GM21723 (cell line): ENCODE results near the gene ADCY6.

ENCODE experiments used
- ATAC-seq: cut with Tn5 transposase; IDR thresholded peaks from one replicate; pipeline ENCODE4 v1.9.1; 2021; ENCODE audit warnings: mild to moderate bottlenecking, moderate library complexity; ENCODE audit not compliant: unreplicated experiment

Gene ADCY6

GRCh38 chr12:48816143-48816854 lies 27.4 kb upstream of the ADCY6 start:
- no peak for ATAC-seq

DNA sequence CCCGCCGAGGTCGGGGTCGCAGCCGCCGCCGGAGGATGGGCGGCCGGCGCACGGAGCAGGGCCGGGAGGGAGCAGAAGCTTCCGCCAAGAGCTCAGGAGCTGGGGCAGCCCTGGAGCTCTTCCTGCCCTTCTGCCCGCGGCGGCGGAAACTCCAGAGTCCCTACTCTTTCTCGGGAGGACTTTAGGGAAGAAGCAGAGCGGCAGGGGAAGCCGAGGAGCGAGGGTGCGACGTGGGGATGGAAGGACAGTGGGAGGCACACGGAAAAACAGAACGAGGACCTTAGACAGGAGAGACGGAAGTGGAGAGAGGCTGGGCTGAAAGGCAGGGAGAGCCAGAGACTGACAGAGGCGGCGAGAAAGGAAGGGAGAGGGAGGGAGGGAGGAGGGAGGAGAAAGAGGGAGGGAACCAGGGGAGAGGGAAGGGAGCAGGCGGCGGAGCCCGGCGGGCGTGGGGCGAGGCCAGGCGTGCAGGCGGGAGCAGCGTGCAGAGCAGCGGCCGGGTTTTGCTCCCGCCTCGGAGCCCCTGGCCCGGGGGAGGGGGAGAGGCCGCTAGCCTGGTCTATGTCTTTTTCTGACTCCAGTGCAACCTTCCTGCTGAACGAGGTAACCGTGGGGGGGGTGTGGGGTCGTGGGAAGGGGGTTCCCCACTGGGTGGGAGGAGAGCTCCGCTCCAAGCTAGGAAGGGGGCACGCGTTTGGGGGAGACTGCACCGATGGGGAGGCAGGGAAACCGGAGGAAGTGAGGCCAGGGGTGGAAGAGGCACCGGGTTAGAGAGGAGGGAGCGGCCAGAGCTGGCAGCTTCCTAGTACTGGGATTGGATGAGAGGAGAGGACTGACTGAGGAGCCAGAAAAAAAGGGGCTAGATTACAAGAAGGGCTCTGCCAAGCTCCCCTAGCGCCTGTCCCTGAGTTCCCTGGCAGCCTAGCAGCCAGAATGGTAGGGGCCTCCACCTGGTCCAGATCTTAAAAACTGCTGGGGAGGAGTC lies 26.5 kb upstream of the ADCY6 start:
- peak; percentile 38 for ATAC-seq

DNA sequence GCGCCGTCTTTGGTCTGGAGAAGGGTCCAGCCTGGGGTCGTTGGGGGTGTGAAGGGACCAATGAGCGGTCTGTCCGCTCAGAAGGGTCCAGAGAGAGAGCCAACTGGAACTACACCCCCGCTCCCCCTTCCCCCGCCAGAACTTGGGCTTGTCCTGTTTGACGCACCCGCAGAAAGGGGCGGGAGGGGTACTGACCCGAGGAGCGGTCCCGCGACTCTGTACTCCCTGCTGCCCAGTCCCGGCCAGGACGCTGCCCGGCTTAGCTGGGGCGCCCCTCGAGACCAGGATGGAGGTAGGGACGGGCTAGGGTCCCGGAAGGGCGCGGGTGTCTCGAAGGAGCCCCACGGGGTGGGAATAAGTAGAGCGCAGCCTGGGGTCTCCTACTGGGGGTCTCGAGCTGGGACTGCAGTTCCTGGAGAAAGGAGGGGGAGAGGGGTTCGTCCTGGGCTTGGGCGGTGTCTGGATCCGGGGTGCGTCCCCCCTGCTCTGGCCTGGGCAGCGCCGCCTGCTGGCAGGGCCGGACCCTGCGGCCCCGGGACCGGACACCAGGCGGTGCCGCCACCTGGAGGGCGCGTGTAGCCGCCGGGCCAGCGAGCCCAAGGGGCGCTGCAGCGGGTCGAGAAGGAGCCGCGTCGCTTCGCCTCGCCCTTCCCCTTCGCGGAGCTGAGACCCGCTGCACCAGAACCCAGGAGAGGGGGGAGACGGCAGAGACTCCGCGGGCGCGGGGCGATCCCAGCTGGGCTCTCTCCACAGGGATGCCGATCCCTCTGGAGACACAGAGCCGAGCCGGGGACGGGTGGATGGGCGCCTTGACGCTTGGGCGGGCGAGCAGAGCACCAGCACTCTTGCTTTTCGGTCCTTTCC lies 25.6 kb upstream of the ADCY6 start:
- ATAC-seq, result peak; percentile 76

- no peak for ATAC-seq
Observed at GRCh38 chr12:48813465-48814261, 24.8 kb upstream of the ADCY6 start.

DNA sequence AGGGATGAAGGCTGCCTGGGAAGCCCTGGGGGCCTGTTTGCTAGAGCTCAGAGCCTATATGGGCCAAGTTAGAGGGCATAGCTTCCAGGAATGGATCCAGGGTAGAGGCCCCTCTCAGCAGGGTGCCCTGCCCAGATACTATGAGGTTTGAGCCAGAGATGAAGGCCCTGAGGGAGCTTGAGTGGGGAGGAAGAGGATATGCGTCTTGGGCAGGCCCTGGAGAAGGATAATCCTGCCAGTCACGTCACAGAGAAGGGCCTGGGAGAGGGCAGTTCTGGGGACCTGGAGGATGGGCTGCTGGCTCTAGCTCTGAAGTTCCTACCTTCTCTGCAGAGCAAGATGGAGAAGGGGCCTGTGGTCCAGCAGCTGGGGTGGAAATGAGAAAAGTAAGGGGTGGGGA lies 23.5 kb upstream of the ADCY6 start:
- ATAC-seq, result no peak

DNA sequence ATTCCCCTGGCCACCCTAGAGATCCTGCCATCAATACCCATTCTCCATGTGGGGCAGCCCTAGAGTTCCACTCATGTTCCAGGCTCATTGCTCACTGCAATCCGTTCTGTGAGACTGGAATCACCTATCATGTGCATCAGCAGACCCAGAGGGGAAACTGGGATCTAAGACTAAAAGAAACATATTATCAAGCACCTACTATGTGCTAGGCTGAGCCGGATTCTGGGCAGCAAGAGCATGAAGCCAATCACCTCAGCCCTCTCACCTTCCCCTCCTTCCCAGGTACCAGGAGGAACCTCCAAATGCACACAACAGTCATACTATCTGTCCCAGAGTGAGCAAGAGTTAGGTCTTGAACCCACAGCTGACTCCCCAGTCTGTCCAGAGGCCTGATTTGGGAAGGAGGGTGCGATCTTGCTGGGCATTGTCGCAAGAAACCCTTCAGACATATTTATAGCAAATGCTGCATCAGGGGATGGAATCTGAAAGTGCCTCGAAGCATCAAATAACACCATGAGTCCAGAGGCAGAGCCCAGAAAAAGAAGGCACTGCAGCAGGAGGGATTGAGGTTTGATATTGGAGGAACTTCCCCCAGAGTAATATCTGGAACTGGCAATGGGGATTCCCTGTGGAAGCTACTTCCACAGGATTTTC lies 22.7 kb upstream of the ADCY6 start:
- ATAC-seq, result no peak

DNA sequence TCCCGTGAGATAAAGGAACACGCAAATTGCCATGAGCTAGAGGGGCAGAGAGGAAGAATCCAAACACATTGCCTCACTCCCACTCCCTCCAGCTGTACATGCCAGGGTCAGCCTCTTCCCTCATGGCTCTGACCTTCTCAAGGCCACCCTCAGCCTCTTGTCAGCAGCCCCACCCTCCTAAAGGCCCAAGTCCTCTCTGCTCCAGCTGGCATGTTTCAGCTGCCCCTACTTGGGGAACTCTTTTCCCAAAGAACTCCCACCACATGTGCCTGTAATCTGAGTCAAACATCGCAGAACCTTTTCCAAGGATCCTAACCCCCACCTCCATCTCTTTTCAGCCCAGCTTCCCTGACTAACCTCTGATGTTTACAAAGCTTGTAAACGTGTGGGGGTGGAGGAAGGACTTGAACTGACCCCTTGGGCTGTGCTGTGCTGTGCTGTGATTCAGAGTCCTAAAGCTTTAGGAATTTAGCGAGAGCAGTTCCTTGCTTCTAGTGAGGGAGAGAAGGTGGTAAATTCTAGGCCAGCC lies 22.1 kb upstream of the ADCY6 start:
- ATAC-seq, result no peak

- ATAC-seq, result no peak
Observed at GRCh38 chr12:48807981-48808380, 19.1 kb upstream of the ADCY6 start.

GRCh38 chr12:48803675-48804074 lies 14.8 kb upstream of the ADCY6 start:
- no peak for ATAC-seq

DNA sequence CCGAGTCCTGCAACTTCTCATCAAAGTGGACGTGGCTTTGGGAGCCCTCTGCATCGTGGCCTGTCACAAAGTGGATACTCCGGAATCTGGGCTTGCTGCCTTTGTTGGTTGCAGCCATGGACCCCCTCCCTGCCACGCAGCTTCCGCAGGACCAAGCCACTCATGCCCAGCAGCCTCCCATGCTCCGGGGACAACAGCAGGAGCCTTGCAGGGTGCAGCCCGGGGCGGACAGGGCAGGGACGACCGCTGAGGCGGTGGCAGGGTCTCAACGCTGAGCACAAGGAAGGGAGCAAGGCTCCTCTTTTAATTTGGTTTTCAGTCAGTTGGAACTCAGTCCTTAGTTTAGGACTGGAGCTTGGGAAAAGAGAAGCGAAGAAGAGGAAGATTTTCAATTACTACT lies 12.1 kb upstream of the ADCY6 start:
- no peak for ATAC-seq

DNA sequence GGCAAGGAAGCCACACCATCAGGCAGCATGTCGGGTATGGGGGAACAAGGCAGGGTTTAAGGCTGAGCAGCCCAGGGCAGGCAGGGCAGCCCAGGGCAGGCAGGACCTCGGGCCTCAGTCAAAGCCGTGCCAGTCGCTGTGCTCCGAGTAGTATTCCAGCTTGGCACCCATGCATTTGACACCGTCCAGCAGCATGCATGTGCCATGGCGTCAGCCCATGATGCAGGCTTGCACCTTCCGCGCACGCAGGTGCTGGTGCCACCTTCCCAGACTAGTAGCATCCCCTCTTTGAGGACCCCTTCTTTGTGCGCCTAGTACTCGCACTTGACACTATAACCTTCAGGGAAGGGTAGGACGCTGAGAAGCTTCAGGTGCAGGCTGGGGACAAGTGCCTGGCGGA lies 11.6 kb upstream of the ADCY6 start:
- no peak for ATAC-seq

- no peak for ATAC-seq
Observed at GRCh38 chr12:48796976-48797375, 8.1 kb upstream of the ADCY6 start.

GRCh38 chr12:48795550-48796455 lies 6.9 kb upstream of the ADCY6 start:
- peak; percentile 62 for ATAC-seq

DNA sequence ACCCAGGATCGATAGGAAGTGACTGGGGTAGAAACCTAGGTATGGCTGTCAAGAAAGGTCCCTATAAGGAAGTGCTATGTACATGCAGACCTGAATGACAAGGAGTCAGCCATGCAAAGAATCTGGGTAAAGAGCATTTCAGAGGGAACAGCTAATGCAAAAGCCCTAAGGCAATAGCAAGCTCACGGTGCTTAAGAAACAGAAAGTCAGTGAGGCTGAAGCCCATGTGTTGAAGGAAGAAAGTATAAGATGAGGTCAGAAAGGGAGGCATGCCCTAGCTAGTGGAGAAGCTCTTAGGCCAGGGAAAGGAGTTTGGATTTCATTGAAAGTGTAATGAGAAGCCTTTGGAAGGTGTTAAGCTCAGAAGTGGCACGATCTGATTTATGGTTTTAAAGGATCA lies 6.0 kb upstream of the ADCY6 start:
- ATAC-seq, result no peak

DNA sequence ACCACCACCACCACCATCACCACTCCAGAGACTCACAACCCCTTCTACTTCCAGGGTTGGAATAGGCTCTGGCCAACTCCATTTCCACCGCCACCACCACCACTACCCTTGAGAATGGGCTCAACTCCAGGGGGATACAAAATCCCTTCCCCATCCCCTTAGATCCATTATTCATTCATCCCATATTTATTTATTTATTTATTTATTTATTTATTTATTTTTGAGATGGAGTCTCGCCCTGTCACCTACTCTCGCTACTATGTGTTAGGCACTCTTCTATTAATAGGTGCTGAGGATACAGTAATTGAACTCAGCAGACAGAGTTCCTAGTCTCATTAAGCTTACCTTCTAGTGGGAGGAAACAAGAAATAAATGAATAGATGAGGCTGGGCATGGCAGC lies 4.8 kb upstream of the ADCY6 start:
- ATAC-seq, result no peak

- ATAC-seq, result no peak
Observed at GRCh38 chr12:48789858-48790326, 1.0 kb upstream of the ADCY6 start.

DNA sequence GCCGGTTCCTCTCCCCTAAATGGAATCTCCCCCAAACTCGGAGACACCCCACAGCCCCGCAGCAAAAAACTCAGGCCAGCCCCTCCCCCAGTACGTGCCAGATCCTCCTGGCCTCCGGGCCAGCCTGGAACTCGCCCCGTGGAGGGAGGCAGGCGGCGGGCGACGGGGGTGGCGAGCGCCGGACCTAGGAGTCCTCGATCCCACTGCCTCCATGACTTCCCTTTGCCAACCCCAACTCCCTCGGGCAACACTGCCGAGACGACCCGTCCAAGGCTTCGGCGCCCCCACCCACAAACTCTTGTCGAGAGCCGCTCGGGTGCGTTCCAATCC lies 400 bp downstream of the ADCY6 start:
- ATAC-seq, result no peak

DNA sequence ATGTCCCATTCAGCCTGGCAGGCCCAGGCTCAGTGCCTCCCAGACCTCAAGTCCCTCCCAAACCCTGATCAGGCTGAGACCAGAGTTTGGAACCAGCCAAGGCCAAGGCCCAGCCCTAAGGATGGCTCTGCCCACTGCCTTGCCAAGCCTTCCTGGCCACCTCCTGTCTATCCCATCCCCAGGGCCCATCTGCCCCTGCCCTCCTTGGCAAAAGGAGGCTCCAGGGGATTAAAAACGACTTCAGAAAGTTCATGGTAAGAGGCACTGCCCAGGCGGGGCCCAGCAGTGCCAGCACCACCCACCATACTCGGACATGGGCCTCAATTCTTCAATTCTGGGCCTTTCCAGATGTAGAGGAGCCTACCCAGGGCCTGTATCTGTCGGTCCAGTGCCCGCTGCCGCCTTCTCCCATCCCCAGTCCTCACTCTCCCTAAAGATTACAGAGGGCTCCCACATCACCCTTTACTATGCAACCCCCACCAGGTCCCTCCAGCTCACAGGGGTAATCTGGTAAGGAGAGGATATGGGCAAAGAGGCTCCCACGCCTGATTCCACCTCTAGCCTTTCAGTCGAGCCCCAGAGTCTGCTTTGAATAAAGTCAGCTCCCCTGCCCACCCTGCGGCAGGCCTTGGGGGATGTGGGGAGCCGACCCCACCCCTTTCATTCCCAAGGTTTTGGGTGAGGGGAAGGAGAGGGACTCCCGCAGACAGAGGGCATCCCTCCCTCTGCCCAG lies 932 bp downstream of the ADCY6 start:
- no peak for ATAC-seq
